HEK293 (cell line): Measurements from ENCODE around the gene FARSA.

Experiments
- BCL11B ChIP-seq: fragments of 450-650 bp; formaldehyde crosslinking; IDR thresholded peaks from 2 replicates; pipeline ENCODE4 v1.5.1; 2016; ENCODE audit warnings: low read depth, missing biosample characterization, missing genetic modification characterization
- EGR2 ChIP-seq: fragments of 450-650 bp; formaldehyde crosslinking; IDR thresholded peaks from 2 replicates; pipeline ENCODE4 v1.5.1; 2016; ENCODE audit warnings: low read depth, missing biosample characterization, missing genetic modification characterization
- KLF10 ChIP-seq: fragments of 450-650 bp; IDR thresholded peaks from 2 replicates; pipeline ENCODE4 v1.5.1; 2018; ENCODE audit warnings: missing biosample characterization, mild to moderate bottlenecking, missing genetic modification characterization
- KLF16 ChIP-seq: fragments of 450-650 bp; formaldehyde crosslinking; IDR thresholded peaks from 2 replicates; pipeline ENCODE4 v1.5.1; 2017; ENCODE audit warnings: missing biosample characterization, missing genetic modification characterization
- OSR2 ChIP-seq: fragments of 450-650 bp; formaldehyde crosslinking; IDR thresholded peaks from 2 replicates; pipeline ENCODE4 v1.5.1; 2016; ENCODE audit warnings: missing biosample characterization, missing genetic modification characterization
- OVOL3 ChIP-seq: fragments of 450-650 bp; formaldehyde crosslinking; IDR thresholded peaks from 2 replicates; pipeline ENCODE4 v1.5.1; 2016; ENCODE audit warnings: missing biosample characterization, missing genetic modification characterization
- PRDM1 ChIP-seq: fragments of 450-650 bp; formaldehyde crosslinking; IDR thresholded peaks from 2 replicates; pipeline ENCODE4; 2016; ENCODE audit warnings: missing biosample characterization, missing genetic modification characterization
- SP3 ChIP-seq: fragments of 450-650 bp; formaldehyde crosslinking; IDR thresholded peaks from 2 replicates; pipeline ENCODE4 v1.5.1; 2016; ENCODE audit warnings: missing biosample characterization, missing genetic modification characterization
- TRIM28 ChIP-seq: IDR thresholded peaks from 2 replicates; pipeline ENCODE4 v1.6.1; 2011; ENCODE audit warnings: low read length, control low read depth, borderline replicate concordance
- ZBTB11 ChIP-seq: fragments of 450-650 bp; formaldehyde crosslinking; conservative IDR thresholded peaks from 2 replicates; pipeline ENCODE4 v1.5.1; 2016; ENCODE audit warnings: low read depth, missing biosample characterization, missing genetic modification characterization
- ZBTB48 ChIP-seq: fragments of 450-650 bp; formaldehyde crosslinking; IDR thresholded peaks from 2 replicates; pipeline ENCODE4 v1.5.1; 2016; ENCODE audit warnings: missing biosample characterization, missing genetic modification characterization
- ZBTB8A ChIP-seq: fragments of 450-650 bp; formaldehyde crosslinking; IDR thresholded peaks from 2 replicates; pipeline ENCODE4 v1.5.1; 2016; ENCODE audit warnings: missing biosample characterization, missing genetic modification characterization
- ZEB2 ChIP-seq: fragments of 450-650 bp; formaldehyde crosslinking; IDR thresholded peaks from 2 replicates; pipeline ENCODE4 v1.5.1; 2016; ENCODE audit warnings: missing biosample characterization, missing genetic modification characterization
- ZFHX2 ChIP-seq: fragments of 450-650 bp; formaldehyde crosslinking; conservative IDR thresholded peaks from 2 replicates; pipeline ENCODE4 v1.5.1; 2016; ENCODE audit warnings: missing biosample characterization, missing genetic modification characterization
- ZIC2 ChIP-seq: fragments of 450-650 bp; formaldehyde crosslinking; IDR thresholded peaks from 2 replicates; pipeline ENCODE4 v1.5.1; 2016; ENCODE audit warnings: missing biosample characterization, missing genetic modification characterization
- ZNF16 ChIP-seq: fragments of 450-650 bp; formaldehyde crosslinking; IDR thresholded peaks from 2 replicates; pipeline ENCODE4 v1.5.1; 2016; ENCODE audit warnings: low read depth, missing biosample characterization, missing genetic modification characterization
- ZNF202 ChIP-seq: fragments of 450-650 bp; formaldehyde crosslinking; IDR thresholded peaks from 2 replicates; pipeline ENCODE4 v1.5.1; 2016; ENCODE audit warnings: missing biosample characterization, missing genetic modification characterization, borderline replicate concordance
- ZNF274 ChIP-seq, 2 experiments: fragments of 200-500 bp in 1 of 2; fragments of 450-650 bp in 1 of 2; sonication (Bioruptor generic) in 1 of 2; formaldehyde crosslinking in 1 of 2; IDR thresholded peaks; 2 replicates each; pipeline versions ENCODE4 v1.5.1 to v1.6.1; 2014 to 2016; ENCODE audit warnings: borderline replicate concordance in 1 of 2, inconsistent platforms in 1 of 2, low read length in 1 of 2, missing biosample characterization in 1 of 2, missing genetic modification characterization in 1 of 2
- ZNF341 ChIP-seq: fragments of 450-650 bp; formaldehyde crosslinking; IDR thresholded peaks from 2 replicates; pipeline ENCODE4; 2016; ENCODE audit warnings: low read depth, missing biosample characterization, missing genetic modification characterization
- ZNF366 ChIP-seq: fragments of 450-650 bp; formaldehyde crosslinking; conservative IDR thresholded peaks from 2 replicates; pipeline ENCODE4 v1.5.1; 2016; ENCODE audit warnings: missing biosample characterization, missing genetic modification characterization
- ZNF423 ChIP-seq: fragments of 450-650 bp; formaldehyde crosslinking; IDR thresholded peaks from 2 replicates; pipeline ENCODE4 v1.5.1; 2016; ENCODE audit warnings: missing biosample characterization, missing genetic modification characterization
- ZNF530 ChIP-seq: fragments of 450-650 bp; formaldehyde crosslinking; IDR thresholded peaks from 2 replicates; pipeline ENCODE4 v1.5.1; 2016; ENCODE audit warnings: low read depth, missing biosample characterization, missing genetic modification characterization
- ZNF548 ChIP-seq: fragments of 450-650 bp; formaldehyde crosslinking; IDR thresholded peaks from 2 replicates; pipeline ENCODE4 v1.5.1; 2016; ENCODE audit warnings: missing biosample characterization, missing genetic modification characterization
- ZNF600 ChIP-seq: fragments of 450-650 bp; formaldehyde crosslinking; IDR thresholded peaks from 2 replicates; pipeline ENCODE4 v1.5.1; 2016; ENCODE audit warnings: missing biosample characterization, missing genetic modification characterization
- ZNF76 ChIP-seq: fragments of 450-650 bp; formaldehyde crosslinking; IDR thresholded peaks from 2 replicates; pipeline ENCODE4; 2016; ENCODE audit warnings: low read depth, missing biosample characterization, missing genetic modification characterization, borderline replicate concordance
- TF ChIP-seq, protein P1 (sequence below): fragments of 450-650 bp; formaldehyde crosslinking; IDR thresholded peaks from 2 replicates; pipeline ENCODE4 v1.5.1; 2016; ENCODE audit warnings: missing biosample characterization, missing genetic modification characterization
- TF ChIP-seq, protein P2 (sequence below): fragments of 450-650 bp; formaldehyde crosslinking; IDR thresholded peaks from 2 replicates; pipeline ENCODE4 v1.5.1; 2016; ENCODE audit warnings: missing biosample characterization, missing genetic modification characterization, low read depth
- TF ChIP-seq, protein P3 (sequence below): sonication (generic); formaldehyde crosslinking; IDR thresholded peaks from 2 replicates; pipeline ENCODE4 v1.8.1; 2022; ENCODE audit warnings: mild to moderate bottlenecking, moderate library complexity, missing genetic modification reagents

Gene FARSA

GRCh38 chr19:12881172-12881808 is 52.2 kb downstream of the FARSA start, which contains the start of gene DNASE2 (continued):
- TF ChIP-seq, protein P1, sequence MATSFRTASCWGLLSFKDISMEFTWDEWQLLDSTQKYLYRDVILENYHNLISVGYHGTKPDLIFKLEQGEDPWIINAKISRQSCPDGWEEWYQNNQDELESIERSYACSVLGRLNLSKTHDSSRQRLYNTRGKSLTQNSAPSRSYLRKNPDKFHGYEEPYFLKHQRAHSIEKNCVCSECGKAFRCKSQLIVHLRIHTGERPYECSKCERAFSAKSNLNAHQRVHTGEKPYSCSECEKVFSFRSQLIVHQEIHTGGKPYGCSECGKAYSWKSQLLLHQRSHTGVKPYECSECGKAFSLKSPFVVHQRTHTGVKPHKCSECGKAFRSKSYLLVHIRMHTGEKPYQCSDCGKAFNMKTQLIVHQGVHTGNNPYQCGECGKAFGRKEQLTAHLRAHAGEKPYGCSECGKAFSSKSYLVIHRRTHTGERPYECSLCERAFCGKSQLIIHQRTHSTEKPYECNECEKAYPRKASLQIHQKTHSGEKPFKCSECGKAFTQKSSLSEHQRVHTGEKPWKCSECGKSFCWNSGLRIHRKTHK: no peak
- peak; percentile 90 for TF ChIP-seq ZEB2 (tag by site-specific recombination)
- 0 out of 2 replicates have a peak, but pooled peaks have one; percentile 5 for TF ChIP-seq PRDM1
- peak; percentile 34 for TF ChIP-seq OSR2
- no peak for TF ChIP-seq ZNF16 (tag by site-specific recombination)
- TF ChIP-seq TRIM28: no peak
- peak; percentile 72 for TF ChIP-seq ZFHX2 (tag by site-specific recombination)
- TF ChIP-seq ZIC2 (tag by site-specific recombination): peak; percentile 100
- TF ChIP-seq, protein P2, sequence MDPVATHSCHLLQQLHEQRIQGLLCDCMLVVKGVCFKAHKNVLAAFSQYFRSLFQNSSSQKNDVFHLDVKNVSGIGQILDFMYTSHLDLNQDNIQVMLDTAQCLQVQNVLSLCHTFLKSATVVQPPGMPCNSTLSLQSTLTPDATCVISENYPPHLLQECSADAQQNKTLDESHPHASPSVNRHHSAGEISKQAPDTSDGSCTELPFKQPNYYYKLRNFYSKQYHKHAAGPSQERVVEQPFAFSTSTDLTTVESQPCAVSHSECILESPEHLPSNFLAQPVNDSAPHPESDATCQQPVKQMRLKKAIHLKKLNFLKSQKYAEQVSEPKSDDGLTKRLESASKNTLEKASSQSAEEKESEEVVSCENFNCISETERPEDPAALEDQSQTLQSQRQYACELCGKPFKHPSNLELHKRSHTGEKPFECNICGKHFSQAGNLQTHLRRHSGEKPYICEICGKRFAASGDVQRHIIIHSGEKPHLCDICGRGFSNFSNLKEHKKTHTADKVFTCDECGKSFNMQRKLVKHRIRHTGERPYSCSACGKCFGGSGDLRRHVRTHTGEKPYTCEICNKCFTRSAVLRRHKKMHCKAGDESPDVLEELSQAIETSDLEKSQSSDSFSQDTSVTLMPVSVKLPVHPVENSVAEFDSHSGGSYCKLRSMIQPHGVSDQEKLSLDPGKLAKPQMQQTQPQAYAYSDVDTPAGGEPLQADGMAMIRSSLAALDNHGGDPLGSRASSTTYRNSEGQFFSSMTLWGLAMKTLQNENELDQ: no peak
- no peak for TF ChIP-seq OVOL3 (tag by site-specific recombination)
- 0 out of 2 replicates have a peak, but pooled peaks have one; percentile 29 for TF ChIP-seq ZBTB11 (tag by site-specific recombination)
- TF ChIP-seq, protein P3, sequence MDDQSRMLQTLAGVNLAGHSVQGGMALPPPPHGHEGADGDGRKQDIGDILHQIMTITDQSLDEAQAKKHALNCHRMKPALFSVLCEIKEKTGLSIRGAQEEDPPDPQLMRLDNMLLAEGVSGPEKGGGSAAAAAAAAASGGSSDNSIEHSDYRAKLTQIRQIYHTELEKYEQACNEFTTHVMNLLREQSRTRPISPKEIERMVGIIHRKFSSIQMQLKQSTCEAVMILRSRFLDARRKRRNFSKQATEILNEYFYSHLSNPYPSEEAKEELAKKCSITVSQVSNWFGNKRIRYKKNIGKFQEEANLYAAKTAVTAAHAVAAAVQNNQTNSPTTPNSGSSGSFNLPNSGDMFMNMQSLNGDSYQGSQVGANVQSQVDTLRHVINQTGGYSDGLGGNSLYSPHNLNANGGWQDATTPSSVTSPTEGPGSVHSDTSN: no peak
- peak; percentile 81 for TF ChIP-seq ZBTB8A
- TF ChIP-seq SP3 (tag by site-specific recombination): peak; percentile 73
- TF ChIP-seq BCL11B (tag by site-specific recombination): peak; percentile 77
- TF ChIP-seq ZNF423 (tag by site-specific recombination): peak; percentile 80
- peak; percentile 8 for TF ChIP-seq ZNF600 (tag by site-specific recombination)
- peak; percentile 52 for TF ChIP-seq EGR2
- TF ChIP-seq KLF16 (tag by site-specific recombination): peak; percentile 67
- peak; percentile 69 for TF ChIP-seq KLF10 (tag by site-specific recombination)
- TF ChIP-seq ZBTB48 (tag by site-specific recombination): peak; percentile 27; the same call in 1 of the 2 replicates
- 0 out of 2 replicates have a peak, but pooled peaks have one; percentile 35 for TF ChIP-seq ZNF366 (tag by site-specific recombination)
- no peak for TF ChIP-seq ZNF530 (tag by site-specific recombination)
- peak; percentile 72 for TF ChIP-seq ZNF341
- no peak for TF ChIP-seq ZNF548 (tag by site-specific recombination)
- no peak for TF ChIP-seq ZNF274 (IDR thresholded peaks at IDR 0.05; ENCODE audit: low read length)
- no peak for TF ChIP-seq ZNF274 (tag by site-specific recombination; IDR thresholded peaks at IDR 0.05; ENCODE audit: borderline replicate concordance)
- TF ChIP-seq ZNF76 (tag by site-specific recombination): no peak
- no peak for TF ChIP-seq ZNF202 (tag by site-specific recombination)
